A172 (cell line): ENCODE measurements around the gene INO80. TPM values are rescaled to one million over a fixed set of nuclear protein-coding genes. Genes with fewer than 3 reads are reported as not detected.

Experiments
- DNase-seq: peaks from one replicate; pipeline ENCODE4 v3.0.0-alpha.2; 2015; ENCODE audit warnings: low spot score
- total RNA-seq: library from RNA; depleted of rRNA; stranded (reverse); fragments of >200 nt; shearing (Covaris generic); gene quantifications from 2 replicates; pipeline ENCODE4 v1.2.3, GENCODE V29; 2014

Gene INO80
- total RNA-seq, 1 experiment from 2014 or later, result 13.1 TPM

DNA sequence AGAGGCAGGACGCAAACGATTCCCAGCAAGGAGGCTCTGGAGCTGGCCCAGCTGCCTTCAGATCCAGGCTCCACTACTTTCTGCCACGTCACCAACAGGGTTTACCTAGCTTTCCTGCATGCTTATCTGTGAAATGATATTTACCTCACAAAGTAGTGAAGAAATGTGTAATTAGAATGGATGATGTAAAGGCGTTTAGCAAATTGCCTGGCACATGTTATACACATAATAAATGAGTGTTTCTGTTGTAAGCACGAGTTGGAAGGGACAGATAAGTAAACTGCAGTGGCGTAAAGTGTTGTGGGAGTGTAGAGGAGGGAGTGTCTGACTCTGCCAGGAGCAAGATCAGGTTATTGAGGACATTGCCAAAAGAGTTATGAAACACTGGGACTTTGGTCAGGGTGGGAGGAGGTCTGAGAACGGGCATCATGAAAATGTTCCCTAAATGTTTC is 166.3 kb downstream of the INO80 start:
- no peak for DNase-seq

DNA sequence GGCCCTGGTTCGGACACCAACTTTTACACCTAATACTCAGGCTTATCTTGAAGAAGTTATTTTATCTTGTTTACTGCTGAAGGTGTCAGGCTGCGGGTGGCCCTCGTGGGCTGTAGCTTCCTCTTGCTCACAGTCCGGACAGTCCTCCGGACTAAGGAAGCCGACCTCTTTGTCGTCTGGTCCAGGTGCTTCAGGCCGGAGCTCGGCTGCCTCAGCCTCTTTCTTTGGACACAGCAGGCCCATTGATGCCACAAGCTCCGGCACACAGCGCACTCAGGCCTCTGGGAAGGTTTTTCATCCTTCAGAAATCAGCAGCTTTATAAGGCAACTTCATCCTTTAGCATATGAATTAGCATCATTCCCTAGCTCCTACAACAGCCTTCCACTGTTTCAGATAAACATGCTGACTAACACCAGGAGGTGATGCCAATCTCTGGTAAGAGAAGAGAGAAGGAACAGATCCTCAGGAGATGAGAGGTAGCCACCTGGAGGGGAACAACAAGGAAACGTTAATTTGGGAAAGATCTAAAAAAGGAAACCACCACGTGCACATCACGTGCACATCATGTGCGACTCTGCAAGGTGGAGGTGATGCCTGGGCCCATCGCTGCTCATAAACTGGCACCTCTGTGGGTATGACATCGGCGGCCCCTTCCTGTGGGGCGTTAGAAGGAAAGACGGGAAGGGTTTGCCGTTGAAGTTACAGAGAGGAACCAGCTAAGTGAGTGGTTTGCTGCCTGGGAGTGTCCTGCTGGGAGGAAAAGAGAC is 167.2 kb downstream of the INO80 start:
- no peak for DNase-seq

DNA sequence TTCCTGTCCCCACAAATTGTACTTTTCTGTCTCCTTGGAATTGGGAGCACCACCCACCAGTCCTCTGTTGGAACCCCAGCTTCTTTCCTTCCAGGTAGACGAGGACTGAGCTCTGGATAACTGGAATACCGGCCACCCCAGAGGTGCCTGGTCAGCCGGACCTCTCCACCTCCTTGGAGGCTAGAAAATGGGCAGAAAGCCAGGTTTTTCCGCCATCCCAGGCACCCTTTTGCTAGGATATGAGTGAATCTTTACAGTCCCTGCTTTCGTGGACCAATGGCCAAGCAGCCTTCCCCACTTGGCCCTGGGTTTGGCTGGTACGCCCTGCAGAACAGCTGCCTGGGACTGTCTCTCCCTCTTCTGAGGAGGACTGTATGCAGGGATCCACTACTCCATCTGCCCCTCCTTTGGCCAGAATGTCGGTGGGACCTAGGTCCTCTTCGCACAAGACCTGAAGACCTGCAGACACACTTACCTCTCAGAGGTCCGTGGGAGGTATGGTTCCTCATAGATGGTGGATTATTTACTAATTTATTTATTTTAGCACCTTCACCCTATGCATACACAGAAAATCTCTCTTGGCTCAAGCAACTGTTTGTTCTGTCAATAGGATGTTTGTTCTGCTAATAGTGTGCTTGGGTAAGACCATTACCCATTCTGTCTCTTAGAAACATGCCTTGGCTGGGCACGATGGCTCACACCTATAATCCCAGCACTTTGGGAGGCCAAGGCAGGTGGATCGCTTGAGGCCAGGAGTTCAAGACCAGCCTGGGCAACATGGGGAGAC is 171.4 kb downstream of the INO80 start:
- no peak for DNase-seq

DNA sequence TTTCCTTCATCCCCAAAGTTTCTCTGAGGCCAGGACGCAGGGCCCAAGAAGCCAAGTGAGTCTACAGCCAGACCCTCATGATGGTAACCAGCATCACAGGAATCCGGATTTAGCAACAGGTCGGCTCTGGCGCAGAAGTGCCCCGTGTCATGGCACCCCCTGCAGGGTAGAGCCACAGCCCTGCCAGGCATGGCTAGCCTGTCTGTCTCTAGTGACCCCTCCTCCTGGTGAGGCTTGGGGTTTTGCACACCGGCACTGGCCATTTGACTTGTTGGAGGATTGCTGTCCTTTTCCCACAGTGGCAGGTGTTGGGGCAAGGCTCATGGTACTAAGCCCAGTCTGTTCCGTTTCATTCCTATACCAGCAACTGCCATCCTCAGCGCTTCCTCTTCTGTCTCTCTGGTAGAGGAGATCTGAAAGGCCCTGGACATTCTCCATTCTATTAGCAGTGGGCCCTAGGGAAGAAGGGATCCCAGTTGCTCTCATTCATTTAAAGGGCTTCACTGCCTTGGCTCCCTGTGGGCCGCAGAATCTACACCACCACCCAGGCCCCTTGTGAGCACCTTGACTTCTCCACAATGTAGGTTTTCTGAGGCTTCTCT is 172.2 kb downstream of the INO80 start:
- DNase-seq, result no peak

DNA sequence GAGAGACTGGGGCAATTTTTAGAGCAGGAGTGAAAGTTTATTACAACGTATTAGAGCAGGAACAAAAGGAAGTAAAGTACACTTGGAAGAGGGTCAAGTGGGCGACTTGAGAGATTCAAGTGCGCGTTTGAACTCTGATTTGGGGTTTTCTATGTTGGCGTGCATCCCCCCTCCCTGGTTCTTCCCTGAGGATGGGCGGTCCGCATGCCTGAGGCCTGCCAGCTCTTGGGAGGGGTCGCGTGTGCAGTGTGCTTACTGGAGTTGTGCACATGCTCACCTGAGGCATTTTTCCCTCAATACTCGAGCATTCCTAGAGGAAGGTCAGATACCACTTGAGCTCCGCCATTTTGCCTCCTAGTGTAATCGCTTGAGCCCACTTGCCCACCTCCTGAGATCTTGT is 173.2 kb downstream of the INO80 start:
- DNase-seq, result no peak

DNA sequence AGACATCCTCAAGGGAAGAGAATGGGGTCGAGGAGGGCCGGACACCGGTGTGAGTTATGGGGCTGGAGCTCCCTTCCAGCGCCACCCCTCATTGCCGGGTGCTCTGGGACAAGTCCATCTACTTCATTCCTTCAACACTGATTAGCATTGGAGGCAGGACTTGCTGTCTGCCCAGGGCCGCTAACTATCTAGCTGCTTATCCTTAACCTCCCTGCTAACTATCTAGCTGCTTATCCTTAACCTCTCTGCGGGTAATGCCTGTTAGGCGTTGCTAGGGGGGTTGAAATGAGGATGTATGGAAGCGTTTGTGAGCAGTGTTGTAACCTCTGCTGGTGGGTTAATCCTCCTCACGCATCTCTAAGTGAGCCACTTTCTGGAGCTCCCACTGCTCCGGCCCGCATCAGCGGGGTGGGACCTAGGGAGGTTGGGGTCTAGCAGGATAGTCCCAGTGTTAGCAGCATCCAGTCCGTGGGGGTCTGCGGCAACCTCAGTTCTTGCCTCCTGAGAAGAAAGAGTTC is 173.7 kb downstream of the INO80 start:
- DNase-seq, result no peak

DNA sequence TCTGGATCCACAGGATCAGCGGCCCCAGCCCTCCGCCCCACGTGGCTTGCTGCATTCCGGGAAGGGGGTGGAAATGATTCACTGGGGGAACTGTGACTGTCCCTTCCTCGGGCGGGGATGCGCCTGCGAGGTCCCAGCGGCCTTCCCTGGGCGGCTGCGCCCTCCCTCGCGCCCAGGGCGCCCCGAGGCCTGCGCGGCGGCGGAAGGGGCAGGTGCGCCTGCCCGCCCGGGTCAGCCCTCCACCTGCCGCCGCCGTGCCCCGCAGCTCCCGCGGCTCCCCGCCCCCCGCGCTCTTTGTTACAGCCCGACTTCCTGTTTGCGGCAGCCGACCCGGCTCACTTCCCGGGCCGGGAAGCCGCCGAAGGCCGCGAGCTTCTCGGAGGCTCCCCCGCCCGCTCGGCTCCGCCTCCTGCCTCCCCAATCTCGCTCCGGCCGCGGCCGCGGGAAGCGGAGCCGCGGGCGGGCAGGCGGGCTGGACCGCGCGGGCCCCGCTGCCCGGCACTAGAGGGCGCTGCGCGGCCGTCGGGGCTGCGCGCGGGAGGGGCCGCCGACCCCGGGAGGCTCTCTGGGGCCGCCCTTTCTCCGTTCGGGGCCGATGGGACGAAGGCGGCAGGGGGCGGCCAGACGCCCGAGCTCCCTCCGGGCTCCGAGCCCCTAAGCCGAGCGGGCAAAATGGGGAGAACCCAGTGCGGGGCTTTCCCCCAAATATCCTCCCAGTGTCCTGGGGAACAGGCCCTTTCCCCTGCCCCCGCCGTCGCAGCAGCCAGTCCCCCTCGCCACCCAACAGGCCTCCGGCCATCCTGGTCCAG is 174.3 kb downstream of the INO80 start:
- DNase-seq, result peak; percentile 64

DNA sequence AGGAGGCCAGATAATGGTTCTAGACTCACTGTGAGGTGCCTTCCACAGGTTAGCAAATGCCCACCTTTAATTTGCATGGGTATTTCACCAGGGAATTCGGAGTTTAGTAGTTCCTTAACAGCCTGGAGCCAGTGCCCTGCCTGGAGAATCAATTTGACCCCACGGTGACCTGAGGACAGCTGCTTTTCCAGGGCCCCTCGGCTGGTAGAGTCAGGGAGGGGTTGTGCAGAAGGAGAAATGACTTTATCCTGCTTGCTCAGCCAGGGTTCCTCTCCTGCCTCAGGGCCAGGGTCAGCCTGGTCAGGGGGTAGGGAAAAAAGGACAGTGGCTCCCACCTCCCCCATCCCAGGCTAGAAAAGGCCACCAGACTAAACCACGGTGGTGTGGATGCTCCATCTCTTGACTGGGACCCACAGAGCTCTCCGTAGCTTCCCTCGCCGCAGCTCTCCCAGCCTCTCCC is 175.0 kb downstream of the INO80 start:
- DNase-seq, result no peak

DNA sequence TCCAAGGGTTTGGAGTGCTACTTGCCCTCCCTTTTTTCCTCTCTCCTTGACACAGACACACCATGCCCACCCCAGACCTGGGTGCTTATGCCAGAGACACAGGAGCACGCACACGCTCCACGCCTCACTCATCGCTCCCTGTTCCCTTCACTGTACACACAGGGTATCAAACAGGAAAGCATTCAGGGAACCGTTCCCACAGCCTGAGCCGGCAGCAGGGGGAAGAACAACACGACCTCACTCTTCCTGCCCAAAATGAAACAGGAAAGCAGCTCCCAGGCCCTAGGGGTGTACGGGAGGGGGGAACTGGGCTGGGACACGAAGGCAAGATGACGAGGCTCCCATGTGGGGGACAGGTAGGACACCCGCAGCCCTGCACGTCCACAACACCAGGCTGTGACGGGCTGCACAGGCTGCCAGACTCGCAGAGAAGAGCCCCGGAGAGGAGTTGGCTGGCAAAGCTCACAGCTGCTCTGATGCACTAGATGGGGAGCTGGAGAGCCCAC is 175.7 kb downstream of the INO80 start:
- DNase-seq, result no peak

DNA sequence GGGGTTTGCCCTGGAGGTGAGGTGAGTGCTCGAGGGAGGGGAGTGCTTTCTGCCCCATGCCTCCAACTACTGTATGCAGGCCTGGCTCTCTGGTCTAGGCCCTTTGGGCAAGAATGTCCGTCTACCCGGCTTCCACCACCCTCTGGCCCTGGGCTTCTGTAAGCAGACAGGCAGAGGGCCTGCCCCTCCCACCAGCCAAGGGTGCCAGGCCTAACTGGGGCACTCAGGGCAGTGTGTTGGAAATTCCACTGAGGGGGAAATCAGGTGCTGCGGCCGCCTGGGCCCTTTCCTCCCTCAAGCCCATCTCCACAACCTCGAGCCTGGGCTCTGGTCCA is 177.6 kb downstream of the INO80 start:
- no peak for DNase-seq

DNA sequence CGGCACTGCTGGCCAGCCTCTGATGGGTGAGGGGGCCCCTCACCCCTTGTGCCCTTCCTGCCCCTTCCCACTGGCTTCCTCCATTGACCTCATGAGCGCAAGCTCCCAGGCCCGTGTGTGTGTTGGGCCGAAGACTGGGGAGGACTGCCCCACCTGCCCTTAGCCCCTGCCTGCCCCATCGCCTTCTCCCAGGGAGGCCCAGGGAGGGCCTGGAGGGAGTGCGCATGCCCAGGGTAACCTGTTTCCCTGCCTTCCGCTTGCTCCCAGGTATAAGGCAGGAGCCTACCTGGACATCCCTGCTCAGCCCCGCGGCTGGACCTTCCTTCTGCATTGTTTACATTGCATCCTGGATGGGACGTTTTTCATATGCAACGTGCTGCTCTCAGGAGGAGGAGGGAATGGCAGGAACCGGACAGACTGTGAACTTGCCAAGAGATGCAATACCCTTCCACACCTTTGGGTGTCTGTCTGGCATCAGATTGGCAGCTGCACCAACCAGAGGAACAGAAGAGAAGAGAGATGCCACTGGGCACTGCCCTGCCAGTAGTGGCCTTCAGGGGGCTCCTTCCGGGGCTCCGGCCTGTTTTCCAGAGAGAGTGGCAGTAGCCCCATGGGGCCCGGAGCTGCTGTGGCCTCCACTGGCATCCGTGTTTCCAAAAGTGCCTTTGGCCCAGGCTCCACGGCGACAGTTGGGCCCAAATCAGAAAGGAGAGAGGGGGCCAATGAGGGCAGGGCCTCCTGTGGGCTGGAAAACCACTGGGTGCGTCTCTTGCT is 178.1 kb downstream of the INO80 start:
- DNase-seq, result peak; percentile 80

DNA sequence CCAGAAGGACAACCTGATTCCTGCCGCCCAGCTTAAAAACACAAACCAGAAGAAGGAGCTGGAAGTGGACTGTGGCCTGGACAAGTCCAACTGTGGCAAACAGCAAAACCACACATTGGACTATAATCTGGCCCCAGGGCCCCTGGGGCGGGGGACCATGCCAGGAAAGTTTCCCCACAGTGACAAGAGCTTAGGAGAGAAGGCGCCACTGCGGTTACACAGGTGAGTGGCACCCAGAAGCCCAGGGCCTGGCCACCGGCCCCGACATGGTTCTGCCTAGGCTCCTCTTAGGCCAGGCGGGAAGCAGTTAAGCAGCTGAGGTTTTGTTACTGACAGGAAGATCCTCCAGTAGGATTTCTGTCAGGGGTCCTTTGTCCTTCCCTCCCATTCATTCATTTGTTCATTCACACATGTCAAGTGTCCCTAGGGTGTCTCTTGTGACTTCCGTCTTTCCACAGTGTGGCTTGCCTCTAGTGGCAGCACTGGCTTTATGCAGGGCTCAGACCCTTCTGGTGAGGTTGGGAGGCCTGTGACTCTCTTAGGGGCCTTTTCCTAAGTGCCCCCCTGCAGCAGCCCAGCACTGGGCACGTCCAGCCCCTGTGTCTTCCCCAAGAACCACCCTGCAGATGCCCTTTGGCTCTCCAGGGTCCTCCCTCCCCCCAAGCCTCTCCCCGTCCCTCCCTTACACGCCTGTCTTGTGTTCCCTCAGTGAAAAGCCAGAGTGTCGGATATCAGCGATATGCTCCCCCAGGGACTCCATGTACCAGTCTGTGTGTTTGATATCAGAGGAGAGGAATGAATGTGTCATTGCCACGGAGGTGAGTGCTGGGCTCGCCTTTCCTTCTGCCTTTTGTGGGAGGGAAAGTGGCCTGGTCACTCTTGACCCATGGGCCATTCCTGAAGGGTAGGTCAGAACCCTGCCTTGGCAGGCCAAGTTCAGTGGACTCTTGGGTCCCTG is 179.1 kb downstream of the INO80 start:
- DNase-seq, result no peak

DNA sequence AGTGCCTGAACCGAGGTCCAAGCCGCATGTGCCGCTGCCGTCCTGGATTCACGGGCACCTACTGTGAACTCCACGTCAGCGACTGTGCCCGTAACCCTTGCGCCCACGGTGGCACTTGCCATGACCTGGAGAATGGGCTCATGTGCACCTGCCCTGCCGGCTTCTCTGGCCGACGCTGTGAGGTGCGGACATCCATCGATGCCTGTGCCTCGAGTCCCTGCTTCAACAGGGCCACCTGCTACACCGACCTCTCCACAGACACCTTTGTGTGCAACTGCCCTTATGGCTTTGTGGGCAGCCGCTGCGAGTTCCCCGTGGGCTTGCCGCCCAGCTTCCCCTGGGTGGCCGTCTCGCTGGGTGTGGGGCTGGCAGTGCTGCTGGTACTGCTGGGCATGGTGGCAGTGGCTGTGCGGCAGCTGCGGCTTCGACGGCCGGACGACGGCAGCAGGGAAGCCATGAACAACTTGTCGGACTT is 179.8 kb downstream of the INO80 start:
- no peak for DNase-seq

DNA sequence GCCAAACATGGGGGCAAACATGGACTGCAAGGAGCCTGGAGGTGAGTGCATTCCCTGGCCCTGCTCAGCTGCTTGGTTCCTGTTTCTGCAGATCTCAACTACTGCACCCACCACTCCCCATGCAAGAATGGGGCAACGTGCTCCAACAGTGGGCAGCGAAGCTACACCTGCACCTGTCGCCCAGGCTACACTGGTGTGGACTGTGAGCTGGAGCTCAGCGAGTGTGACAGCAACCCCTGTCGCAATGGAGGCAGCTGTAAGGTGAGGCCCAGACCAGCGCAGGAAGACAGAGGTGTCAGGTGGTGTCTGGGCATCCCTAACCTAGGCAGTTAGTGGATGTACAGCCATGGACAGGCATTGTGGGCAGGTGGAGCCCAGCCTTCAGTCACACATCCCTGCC is 181.6 kb downstream of the INO80 start:
- no peak for DNase-seq

DNA sequence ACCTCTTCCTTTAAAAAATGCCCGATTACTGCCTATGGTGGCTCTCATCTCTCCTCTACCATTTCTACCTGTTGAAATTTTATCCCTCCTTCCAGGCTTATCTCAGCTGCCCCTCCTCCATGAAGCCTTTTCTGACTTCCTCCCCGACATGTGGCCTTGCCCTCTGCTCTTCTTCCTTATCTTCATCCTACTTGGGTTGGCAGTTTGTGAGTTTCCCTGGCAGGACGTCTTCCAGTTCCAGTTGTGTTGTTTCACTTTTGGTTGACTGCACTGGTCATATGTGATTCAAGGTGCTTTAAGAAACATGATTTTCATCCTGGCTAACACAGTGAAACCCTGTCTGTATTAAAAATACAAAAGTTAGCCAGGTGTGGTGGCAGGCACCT is 182.6 kb downstream of the INO80 start:
- no peak for DNase-seq

DNA sequence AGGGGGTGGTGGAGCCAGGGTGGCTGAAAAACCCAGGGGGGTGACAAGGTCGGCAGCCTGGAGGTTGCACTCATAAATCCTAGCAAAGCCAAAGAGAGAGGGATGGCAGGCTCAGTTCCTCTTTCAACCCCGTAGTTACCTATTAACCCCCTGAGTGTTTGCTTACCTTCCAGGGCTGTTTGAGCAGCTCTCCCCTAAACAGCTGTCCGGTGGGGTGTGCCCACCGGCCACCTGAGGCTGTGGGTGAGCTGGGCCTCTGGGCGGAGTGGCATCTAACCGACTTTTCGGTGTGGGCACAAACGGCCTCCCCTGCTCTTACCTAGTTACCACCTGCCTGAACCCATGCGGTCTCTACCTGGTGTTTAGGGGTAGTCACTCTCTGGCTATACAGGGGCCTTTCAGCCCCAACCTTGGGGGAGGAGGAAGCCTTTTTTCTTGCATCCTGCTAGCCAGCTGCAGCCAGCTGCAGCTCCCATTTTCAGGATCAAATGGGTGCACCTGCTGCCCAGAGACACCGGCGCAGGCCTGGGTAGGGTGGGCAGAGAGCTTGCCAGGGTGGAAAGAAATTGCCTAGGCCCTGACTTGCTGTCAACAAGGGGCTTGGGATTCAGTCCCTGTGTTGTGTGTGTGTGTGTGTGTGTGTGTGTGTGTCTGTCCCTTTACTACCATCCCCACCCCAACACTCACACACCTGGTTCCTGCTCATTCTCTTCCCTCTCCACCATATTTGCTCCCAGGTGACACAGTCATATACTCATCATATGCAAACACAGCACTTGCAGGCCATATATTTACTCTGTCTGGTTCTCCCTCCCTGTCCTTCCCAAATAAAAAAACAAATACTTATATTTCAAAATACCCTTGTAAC is 183.2 kb downstream of the INO80 start:
- no peak for DNase-seq

DNA sequence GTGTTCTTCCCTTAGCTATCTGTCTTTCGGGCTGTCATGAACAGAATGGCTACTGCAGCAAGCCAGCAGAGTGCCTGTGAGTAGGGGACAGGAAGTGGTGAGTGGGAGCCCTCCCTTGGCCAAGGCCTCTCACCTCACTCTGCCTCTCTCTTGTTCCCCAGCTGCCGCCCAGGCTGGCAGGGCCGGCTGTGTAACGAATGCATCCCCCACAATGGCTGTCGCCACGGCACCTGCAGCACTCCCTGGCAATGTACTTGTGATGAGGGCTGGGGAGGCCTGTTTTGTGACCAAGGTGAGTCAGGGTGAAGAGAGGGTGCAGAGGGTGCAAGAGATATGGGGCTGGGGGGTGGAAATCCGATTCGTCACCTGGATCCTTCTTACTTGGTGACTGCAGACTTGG is 183.9 kb downstream of the INO80 start:
- no peak for DNase-seq
